Measurements from ENCODE around the gene TMEM54. TPM values are rescaled to one million over a fixed set of nuclear protein-coding genes. Genes with fewer than 3 reads are reported as not detected.

The TMEM54 gene
- total and polyA plus RNA-seq, 2 donors (not counting 1 experiment from before 2014, with no cell fraction given) = 24.2 to 69.9 TPM

GRCh38 chr1:32883338-32884031, 17.7 kb downstream of the TMEM54 start:
- Histone ChIP-seq H2AFZ (ENCODE audit: low read length) (no peak overlapping the region), H3K27ac (ENCODE audit: insufficient read depth, low read length) (no peak overlapping the region), H3K4me1 (ENCODE audit: control insufficient read depth, extremely low read depth, insufficient read depth, low read length) (no peaks in the 10 kb centered on the region), H3K9me3 (ENCODE audit: control insufficient read depth, insufficient read depth, low read depth, low read length) (no peaks in the 10 kb centered on the region), H3K27me3 (ENCODE audit: control insufficient read depth, insufficient read depth, low read length) (peaks cover 34% of the 10 kb centered on the region), H3K79me2 (ENCODE audit: control insufficient read depth, insufficient read depth, low read length) (no peaks in the 10 kb centered on the region), H3K4me2 (ENCODE audit: extremely low read depth, insufficient read depth, low read length) (no peak overlapping the region), H3K36me3 (ENCODE audit: control insufficient read depth, insufficient read depth, low read length) (no peaks in the 10 kb centered on the region), H3K4me3 (replicated peaks in 1 of 4; ENCODE audit: control extremely low read depth in 1 of 4, insufficient read depth in 1 of 4, low read depth in 3 of 4, low read length in 4 of 4) (no peak overlapping the region), H3K9ac (ENCODE audit: insufficient read depth, low read length) (no peak overlapping the region), H4K20me1 (ENCODE audit: control insufficient read depth, extremely low read depth, insufficient read depth, low read length) (no peaks in the 10 kb centered on the region)
- TF ChIP-seq EZH2 (IDR thresholded peaks at IDR 0.05; ENCODE audit: low read length, missing control alignments) (peak; percentile 37), CTCF (conservative IDR thresholded peaks at IDR 0.05 in 1 of 2, IDR thresholded peaks at IDR 0.05 in 1 of 2; ENCODE audit: low read depth in 1 of 2, low read length in 2 of 2) (no peak)
- DNase-seq (ENCODE audit: low read depth in 2 of 2) = no peak

GRCh38 chr1:32881871-32882850, 19.0 kb downstream of the TMEM54 start:
- H4K20me1 ChIP-seq (ENCODE audit: control insufficient read depth, extremely low read depth, insufficient read depth, low read length) = no peaks in the 10 kb centered on the region
- peaks cover 24% of the 10 kb centered on the region for H3K27me3 ChIP-seq (ENCODE audit: control insufficient read depth, insufficient read depth, low read length)
- no peak overlapping the region for H3K27ac ChIP-seq (ENCODE audit: insufficient read depth, low read length)
- H3K9ac ChIP-seq (ENCODE audit: insufficient read depth, low read length) = no peak overlapping the region
- H3K9me3 ChIP-seq (ENCODE audit: control insufficient read depth, insufficient read depth, low read depth, low read length) = no peaks in the 10 kb centered on the region
- no peak for TF ChIP-seq EZH2 (IDR thresholded peaks at IDR 0.05; ENCODE audit: low read length, missing control alignments)
- no peak for TF ChIP-seq CTCF (conservative IDR thresholded peaks at IDR 0.05 in 1 of 2, IDR thresholded peaks at IDR 0.05 in 1 of 2; ENCODE audit: low read depth in 1 of 2, low read length in 2 of 2)
- no peak overlapping the region for H3K4me2 ChIP-seq (ENCODE audit: extremely low read depth, insufficient read depth, low read length)
- H3K4me1 ChIP-seq (ENCODE audit: control insufficient read depth, extremely low read depth, insufficient read depth, low read length) = no peaks in the 10 kb centered on the region
- no peak overlapping the region for H3K4me3 ChIP-seq (replicated peaks in 1 of 4; ENCODE audit: control extremely low read depth in 1 of 4, insufficient read depth in 1 of 4, low read depth in 3 of 4, low read length in 4 of 4)
- H2AFZ ChIP-seq (ENCODE audit: low read length) = no peak overlapping the region
- no peaks in the 10 kb centered on the region for H3K79me2 ChIP-seq (ENCODE audit: control insufficient read depth, insufficient read depth, low read length)
- no peaks in the 10 kb centered on the region for H3K36me3 ChIP-seq (ENCODE audit: control insufficient read depth, insufficient read depth, low read length)
- DNase-seq (ENCODE audit: low read depth in 2 of 2) = no peak

GRCh38 chr1:32881291-32881690, 19.9 kb downstream of the TMEM54 start:
- no peak overlapping the region for H3K27ac ChIP-seq (ENCODE audit: insufficient read depth, low read length)
- H3K9ac ChIP-seq (ENCODE audit: insufficient read depth, low read length) = no peak overlapping the region
- no peaks in the 10 kb centered on the region for H3K9me3 ChIP-seq (ENCODE audit: control insufficient read depth, insufficient read depth, low read depth, low read length)
- no peak for DNase-seq (ENCODE audit: low read depth in 2 of 2)
- TF ChIP-seq CTCF (conservative IDR thresholded peaks at IDR 0.05 in 1 of 2, IDR thresholded peaks at IDR 0.05 in 1 of 2; ENCODE audit: low read depth in 1 of 2, low read length in 2 of 2) (no peak), EZH2 (IDR thresholded peaks at IDR 0.05; ENCODE audit: low read length, missing control alignments) (no peak)
- no peaks in the 10 kb centered on the region for H3K79me2 ChIP-seq (ENCODE audit: control insufficient read depth, insufficient read depth, low read length)
- H3K27me3 ChIP-seq (ENCODE audit: control insufficient read depth, insufficient read depth, low read length) = peaks cover 20% of the 10 kb centered on the region
- no peak overlapping the region for H2AFZ ChIP-seq (ENCODE audit: low read length)
- no peaks in the 10 kb centered on the region for H4K20me1 ChIP-seq (ENCODE audit: control insufficient read depth, extremely low read depth, insufficient read depth, low read length)
- no peak overlapping the region for H3K4me3 ChIP-seq (replicated peaks in 1 of 4; ENCODE audit: control extremely low read depth in 1 of 4, insufficient read depth in 1 of 4, low read depth in 3 of 4, low read length in 4 of 4)
- no peak overlapping the region for H3K4me2 ChIP-seq (ENCODE audit: extremely low read depth, insufficient read depth, low read length)
- no peaks in the 10 kb centered on the region for H3K36me3 ChIP-seq (ENCODE audit: control insufficient read depth, insufficient read depth, low read length)
- no peaks in the 10 kb centered on the region for H3K4me1 ChIP-seq (ENCODE audit: control insufficient read depth, extremely low read depth, insufficient read depth, low read length)
